COR-L47 (cell line): ENCODE measurements around the gene HBA1.
"Not testable (repeated sequence)": the region's sequence is repeated elsewhere in the genome, so short reads cannot be mapped to it uniquely, and the experiment has no call there.

Source experiments
- DNase-seq: peaks from one replicate; lab custom pipeline; 2025; lab: John Stamatoyannopoulos, UW

HBA1 gene

DNA sequence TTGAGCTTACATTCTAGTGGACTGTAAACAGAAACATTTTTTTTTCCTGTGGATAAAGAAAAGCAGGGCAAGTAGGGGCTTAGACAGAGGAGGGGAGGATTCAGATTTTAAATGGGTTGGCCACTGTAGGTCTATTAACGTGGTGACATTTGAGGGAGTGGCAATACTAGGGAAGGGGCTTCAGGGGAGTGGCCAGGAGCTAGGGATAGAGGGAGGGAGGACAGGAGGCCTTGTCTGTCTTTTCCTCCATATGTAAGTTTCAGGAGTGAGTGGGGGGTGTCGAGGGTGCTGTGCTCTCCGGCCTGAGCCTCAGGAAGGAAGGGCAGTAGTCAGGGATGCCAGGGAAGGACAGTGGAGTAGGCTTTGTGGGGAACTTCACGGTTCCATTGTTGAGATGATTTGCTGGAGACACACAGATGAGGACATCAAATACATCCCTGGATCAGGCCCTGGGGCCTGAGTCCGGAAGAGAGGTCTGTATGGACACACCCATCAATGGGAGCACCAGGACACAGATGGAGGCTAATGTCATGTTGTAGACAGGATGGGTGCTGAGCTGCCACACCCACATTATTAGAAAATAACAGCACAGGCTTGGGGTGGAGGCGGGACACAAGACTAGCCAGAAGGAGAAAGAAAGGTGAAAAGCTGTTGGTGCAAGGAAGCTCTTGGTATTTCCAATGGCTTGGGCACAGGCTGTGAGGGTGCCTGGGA, 17.2 kb upstream of the HBA1 start:
- no peak for DNase-seq

DNA sequence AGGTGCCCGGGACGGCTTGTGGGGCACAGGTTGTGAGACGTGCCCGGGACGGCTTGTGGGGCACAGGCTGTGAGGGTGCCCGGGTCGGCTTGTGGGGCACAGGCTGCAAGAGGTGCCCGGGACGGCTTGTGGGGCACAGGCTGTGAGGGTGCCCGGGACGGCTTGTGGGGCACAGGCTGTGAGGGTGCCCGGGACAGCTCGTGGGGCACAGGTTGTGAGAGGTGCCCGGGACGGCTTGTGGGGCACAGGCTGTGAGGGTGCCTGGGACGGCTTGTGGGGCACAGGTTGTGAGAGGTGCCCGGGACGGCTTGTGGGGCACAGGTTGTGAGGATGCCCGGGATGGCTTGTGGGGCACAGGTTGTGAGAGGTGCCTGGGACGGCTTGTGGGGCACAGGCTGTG, 16.2 kb upstream of the HBA1 start:
- not testable (repeated sequence) for DNase-seq

DNA sequence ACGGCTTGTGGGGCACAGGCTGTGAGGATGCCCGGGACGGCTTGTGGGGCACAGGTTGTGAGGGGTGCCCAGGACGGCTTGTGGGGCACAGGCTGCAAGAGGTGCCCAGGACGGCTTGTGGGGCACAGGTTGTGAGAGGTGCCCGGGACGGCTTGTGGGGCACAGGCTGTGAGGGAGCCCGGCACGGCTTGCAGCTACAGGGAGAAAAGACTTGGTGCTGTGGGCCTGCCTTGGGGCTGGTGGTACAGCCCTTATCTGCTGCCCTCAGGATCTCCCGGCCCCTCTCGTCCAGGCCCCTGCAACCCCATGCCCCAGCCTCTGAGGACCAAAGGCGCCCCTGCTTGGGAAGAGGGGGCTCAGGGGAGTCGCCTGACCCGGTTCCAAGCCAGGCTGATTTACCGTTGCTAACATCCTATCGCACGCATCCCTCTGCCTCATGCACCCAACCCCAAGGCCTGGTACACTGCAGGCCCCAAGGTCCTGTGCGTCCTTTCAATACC, 15.7 kb upstream of the HBA1 start:
- no peak for DNase-seq

DNA sequence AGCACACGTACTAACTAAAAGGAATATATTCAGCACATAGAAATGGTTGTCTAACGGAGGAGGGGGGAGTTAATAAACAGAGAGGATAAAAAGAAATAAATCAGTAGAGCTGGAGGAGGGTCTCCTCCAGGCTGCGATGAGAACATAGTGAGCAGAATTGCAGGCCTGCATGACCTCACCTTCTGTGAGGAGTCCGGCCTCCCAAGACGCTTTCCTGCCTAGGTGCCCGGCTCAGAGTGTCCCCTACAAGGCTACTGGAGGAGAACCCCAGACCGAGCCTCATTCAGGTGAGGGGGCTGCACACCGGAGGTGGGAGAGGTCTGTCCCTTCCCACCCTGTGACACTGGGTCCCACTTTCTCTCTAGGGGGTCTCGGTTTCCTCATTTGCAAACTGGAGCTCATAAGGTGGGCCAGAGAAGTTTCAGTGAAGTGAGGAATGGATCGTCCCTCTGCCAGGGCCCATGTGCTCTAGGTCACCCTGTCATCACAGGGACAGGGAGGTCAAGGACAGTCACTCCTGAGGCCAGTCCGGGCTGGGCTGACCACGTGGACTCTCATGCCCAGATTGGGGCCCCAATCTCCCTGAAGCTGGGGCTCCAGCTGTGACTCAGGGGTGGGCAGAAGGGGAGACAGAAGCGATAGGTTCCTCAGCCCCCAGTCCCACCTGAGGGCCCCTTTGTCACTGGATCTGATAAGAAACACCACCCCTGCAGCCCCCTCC, 14.0 kb upstream of the HBA1 start:
- DNase-seq = no peak

DNA sequence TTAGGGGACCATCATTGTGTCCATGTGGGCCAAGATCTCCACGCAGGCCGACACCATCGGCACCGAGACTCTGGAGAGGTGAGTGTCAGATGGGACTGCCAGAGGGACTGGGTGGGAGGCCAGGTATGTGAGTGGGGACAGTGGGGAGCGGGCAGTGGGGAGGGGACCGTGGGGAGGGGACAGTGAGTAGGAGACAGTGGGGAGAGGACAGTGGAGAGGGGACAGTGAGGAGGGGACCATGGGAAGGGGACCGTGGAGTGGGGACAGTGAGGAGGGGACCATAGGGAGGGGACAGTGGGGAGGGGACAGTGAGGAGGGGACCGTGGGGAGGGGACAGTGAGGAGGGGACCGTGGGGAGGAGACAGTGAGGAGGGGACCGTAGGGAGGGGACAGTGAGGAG, 13.3 kb upstream of the HBA1 start:
- not testable (repeated sequence) for DNase-seq

DNA sequence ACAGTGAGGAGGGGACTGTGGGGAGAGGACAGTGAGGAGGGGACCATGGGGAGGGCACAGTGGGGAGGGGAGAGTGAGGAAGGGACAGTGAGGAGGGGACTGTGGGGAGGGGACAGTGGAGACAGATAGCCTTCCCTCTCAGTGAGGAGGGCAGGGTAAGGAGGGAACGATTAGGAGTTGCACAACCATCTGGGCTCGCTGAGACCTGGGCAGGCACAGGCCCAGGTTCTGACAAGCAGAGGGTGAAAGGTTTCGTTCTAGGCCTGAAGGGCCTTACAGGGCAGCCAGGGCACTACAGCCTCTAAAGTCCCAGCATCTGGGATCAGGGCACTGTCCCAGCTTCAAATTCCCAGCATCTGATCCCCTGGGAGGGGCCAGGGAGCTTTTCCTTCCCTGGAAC, 12.8 kb upstream of the HBA1 start:
- not testable (repeated sequence) for DNase-seq

DNA sequence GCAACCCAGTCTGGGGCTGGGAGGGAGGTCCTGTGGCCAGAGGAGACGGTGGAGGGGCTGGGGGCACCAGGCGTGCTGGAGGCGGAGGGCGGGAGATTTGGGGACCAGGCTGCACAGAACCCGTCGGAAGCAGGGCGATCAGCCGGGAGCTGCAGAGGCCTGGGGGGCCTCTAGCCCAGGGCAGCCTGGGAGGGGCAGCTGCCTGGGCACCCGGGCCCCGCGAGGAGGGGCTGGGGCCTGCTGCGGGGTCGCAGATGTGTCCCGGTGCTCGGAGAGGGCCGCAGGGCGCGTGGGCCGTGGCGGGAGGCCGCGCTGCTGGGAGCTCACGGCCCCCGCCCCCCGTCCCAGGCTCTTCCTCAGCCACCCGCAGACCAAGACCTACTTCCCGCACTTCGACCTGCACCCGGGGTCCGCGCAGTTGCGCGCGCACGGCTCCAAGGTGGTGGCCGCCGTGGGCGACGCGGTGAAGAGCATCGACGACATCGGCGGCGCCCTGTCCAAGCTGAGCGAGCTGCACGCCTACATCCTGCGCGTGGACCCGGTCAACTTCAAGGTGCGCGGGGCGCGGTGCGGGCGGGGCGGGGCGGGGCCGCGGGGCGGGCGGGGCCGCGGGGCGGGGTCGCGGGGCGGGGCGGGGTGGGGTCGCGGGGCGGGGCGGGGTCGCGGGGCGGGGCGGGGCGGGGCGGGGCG, 12.2 kb upstream of the HBA1 start:
- not testable (repeated sequence) for DNase-seq

DNA sequence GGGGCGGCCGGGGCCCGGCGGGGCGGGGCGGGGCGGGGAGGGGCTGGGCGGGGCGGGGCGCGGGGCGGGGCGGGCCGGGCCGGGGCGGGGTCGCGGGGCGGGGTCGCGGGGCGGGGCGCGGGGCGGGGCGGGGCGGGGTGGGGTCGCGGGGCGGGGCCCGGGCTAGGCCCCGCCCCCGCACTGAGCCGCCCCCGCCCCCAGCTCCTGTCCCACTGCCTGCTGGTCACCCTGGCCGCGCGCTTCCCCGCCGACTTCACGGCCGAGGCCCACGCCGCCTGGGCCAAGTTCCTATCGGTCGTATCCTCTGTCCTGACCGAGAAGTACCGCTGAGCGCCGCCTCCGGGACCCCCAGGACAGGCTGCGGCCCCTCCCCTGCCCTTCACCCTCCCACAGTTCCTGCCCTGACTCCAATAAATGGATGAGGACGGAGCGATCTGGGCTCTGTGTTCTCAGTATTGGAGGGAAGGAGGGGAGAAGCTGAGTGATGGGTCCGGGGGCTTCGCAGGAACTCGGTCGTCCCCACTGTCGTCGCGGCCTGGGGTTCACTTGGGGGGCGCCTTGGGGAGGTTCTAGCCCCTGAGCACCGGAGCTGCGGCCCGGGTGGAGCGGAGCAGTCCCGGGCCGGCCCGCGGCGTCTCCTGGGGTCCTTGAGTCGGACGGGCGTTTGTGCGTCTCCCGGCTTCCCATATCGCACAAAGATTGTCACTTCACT, 11.5 kb upstream of the HBA1 start:
- no peak for DNase-seq

DNA sequence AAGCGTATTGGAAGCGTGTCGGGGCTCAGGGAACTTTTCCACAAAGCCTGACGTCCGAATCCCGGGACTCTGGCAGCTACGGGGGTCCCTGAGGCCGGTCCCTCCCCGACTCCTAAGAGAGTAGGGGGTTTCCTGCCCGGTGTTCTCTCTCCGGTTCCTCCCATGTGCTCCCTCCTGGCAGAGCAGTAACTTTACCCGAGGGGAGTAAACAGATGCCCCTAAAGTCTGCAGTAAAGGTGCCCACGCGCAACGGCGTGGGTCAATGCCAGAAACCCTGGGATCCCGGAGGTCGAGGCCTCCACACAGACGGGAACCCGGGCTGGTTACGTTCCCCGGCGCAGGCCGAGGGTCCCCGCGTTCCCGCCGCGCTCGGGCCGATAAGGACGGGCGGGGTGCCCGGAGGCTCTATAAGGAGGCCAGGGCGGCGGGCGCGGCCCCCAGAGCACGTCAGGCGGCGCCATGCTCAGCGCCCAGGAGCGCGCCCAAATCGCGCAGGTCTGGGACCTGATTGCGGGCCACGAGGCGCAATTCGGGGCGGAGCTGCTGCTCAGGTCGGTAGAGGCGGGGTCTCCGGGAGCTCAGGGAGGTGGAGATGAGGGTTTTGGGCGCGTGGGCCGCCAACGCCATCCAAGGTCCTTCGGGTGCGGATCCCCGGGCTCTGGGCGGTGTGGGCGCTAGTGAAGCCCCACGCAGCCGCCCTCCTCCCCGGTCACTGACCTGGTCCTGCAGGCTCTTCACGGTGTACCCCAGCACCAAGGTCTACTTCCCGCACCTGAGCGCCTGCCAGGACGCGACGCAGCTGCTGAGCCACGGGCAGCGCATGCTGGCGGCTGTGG, 10.7 kb upstream of the HBA1 start, which contains the start of gene HBM:
Gene HBM, plus strand, starts transcription at position 440 of the 836 bp plus-strand sequence. Its CDS starts 20 bp downstream, at position 460.
- DNase-seq = no peak

DNA sequence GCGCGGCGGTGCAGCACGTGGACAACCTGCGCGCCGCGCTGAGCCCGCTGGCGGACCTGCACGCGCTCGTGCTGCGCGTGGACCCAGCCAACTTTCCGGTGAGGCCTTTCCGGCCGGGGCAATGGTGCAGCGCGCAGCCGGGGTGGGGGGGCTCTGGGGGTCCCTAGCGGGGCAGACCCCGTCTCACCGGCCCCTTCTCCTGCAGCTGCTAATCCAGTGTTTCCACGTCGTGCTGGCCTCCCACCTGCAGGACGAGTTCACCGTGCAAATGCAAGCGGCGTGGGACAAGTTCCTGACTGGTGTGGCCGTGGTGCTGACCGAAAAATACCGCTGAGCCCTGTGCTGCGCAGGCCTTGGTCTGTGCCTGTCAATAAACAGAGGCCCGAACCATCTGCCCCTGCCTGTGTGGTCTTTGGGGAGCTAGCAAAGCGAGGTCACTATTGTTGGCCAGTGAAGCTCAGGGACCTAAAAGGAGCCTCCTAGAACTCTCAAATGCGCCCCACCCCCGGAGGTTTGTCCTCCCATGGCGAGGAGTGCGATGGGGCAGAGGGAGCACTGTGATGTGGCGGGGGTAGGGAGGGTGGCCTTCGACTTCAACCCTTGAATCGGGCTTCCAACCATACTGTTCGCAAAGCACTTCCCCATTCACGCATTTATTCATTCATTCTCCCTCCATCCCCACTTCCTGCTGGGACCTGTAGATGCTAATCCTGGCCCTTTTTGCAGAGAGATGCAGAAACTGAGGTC, 9.9 kb upstream of the HBA1 start:
- no peak for DNase-seq

DNA sequence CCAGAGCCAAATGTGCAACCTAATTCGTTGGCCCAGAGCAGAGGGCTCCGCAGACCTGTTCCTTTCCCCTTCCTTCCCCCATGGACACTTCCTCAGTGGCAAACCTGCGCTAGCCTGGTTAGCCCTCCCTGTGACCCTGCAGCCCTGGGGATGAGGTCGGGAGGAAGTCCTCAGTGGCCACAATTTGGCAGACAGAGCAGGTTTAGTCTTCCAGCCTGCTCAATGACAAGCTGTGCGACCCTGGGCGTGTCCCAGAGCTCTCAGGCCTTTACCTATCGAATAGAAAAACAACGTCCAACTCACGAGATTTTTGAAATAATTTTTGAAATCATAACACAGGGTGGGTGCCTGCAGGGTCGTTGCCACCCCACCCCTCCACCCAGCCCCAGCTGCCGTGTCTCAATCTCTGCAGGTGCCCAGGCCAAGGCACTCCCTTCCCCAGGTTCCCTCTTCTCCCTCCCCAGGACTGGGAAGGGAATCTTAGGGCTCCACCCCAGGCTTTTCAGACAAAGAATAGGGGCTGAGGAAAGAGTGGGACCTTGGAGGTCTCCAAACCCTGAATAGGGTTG, 9.3 kb upstream of the HBA1 start:
- no peak for DNase-seq

DNA sequence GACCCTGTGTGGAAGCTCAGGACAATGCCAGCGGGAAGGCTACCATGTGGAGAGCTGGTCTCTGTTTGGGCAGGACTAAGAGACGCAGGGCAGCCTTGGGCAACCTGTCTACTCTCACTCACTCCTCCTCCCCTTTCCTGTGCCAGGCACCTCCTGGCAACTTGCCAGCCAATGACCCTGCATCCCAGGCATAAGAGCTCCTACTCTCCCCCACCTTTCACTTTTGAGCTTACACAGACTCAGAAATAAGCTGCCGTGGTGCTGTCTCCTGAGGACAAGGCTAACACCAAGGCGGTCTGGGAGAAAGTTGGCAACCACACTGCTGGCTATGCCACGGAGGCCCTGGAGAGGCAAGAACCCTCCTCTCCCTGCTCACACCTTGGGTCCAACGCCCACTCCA, 8.1 kb upstream of the HBA1 start:
- DNase-seq = no peak

DNA sequence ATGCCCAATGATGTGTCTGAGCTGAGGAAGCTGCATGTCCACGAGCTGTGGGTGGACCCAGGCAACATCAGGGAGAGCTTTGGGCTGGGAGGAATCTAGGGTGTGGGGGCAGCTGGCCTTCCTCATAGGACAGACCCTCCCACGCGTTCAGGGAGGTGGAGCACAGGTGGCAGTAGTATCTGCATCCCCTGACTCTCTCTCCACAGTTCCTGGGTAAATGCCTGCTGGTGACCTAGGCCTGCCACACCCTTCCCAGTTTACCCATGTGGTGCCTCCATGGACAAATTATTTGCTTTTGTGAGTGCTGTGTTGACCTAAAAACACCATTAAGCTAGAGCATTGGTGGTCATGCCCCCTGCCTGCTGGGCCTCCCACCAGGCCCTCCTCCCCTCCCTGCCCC, 7.5 kb upstream of the HBA1 start:
- DNase-seq = no peak

DNA sequence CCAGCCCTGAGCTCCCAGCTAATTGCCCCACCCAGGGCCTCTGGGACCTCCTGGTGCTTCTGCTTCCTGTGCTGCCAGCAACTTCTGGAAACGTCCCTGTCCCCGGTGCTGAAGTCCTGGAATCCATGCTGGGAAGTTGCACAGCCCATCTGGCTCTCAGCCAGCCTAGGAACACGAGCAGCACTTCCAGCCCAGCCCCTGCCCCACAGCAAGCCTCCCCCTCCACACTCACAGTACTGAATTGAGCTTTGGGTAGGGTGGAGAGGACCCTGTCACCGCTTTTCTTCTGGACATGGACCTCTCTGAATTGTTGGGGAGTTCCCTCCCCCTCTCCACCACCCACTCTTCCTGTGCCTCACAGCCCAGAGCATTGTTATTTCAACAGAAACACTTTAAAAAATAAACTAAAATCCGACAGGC, 6.4 kb upstream of the HBA1 start:
- not testable (repeated sequence) for DNase-seq

DNA sequence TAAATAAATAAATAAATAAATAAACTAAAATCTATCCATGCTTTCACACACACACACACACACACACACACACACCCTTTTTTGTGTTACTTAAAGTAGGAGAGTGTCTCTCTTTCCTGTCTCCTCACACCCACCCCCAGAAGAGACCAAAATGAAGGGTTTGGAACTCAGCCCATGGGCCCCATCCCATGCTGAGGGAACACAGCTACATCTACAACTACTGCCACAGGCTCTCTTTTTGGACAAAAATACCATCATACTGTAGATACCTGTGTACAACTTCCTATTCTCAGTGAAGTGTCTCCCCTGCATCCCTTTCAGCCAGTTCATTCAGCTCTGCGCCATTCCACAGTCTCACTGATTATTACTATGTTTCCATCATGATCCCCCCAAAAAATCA, 5.7 kb upstream of the HBA1 start:
- DNase-seq = no peak

DNA sequence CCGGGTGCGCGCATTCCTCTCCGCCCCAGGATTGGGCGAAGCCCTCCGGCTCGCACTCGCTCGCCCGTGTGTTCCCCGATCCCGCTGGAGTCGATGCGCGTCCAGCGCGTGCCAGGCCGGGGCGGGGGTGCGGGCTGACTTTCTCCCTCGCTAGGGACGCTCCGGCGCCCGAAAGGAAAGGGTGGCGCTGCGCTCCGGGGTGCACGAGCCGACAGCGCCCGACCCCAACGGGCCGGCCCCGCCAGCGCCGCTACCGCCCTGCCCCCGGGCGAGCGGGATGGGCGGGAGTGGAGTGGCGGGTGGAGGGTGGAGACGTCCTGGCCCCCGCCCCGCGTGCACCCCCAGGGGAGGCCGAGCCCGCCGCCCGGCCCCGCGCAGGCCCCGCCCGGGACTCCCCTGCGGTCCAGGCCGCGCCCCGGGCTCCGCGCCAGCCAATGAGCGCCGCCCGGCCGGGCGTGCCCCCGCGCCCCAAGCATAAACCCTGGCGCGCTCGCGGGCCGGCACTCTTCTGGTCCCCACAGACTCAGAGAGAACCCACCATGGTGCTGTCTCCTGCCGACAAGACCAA, 4.0 kb upstream of the HBA1 start, which contains the start of gene HBA2:
Gene HBA2, plus strand, starts transcription at position 503 of the 568 bp plus-strand sequence. Its CDS starts 37 bp downstream, at position 540.
- DNase-seq = not testable (repeated sequence)

DNA sequence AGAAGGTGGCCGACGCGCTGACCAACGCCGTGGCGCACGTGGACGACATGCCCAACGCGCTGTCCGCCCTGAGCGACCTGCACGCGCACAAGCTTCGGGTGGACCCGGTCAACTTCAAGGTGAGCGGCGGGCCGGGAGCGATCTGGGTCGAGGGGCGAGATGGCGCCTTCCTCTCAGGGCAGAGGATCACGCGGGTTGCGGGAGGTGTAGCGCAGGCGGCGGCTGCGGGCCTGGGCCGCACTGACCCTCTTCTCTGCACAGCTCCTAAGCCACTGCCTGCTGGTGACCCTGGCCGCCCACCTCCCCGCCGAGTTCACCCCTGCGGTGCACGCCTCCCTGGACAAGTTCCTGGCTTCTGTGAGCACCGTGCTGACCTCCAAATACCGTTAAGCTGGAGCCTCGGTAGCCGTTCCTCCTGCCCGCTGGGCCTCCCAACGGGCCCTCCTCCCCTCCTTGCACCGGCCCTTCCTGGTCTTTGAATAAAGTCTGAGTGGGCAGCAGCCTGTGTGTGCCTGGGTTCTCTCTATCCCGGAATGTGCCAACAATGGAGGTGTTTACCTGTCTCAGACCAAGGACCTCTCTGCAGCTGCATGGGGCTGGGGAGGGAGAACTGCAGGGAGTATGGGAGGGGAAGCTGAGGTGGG, 3.1 kb upstream of the HBA1 start:
- not testable (repeated sequence) for DNase-seq

DNA sequence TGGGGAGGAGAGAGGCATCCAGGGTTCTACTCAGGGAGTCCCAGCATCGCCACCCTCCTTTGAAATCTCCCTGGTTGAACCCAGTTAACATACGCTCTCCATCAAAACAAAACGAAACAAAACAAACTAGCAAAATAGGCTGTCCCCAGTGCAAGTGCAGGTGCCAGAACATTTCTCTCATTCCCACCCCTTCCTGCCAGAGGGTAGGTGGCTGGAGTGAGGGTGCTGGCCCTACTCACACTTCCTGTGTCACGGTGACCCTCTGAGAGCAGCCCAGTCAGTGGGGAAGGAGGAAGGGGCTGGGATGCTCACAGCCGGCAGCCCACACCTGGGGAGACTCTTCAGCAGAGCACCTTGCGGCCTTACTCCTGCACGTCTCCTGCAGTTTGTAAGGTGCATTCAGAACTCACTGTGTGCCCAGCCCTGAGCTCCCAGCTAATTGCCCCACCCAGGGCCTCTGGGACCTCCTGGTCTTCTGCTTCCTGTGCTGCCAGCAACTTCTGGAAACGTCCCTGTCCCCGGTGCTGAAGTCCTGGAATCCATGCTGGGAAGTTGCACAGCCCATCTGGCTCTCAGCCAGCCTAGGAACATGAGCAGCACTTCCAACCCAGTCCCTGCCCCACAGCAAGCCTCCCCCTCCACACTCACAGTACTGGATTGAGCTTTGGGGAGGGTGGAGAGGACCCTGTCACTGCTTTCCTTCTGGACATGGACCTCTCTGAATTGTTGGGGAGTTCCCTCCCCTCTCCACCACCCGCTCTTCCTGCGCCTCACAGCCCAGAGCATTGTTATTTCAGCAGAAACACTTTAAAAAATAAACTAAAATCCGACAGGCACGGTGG, 2.3 kb upstream of the HBA1 start:
- not testable (repeated sequence) for DNase-seq
